HepG2 (cell line): ENCODE measurements around the gene KIAA0825.

Source experiments
- CEBPG ChIP-seq: IDR thresholded peaks from 2 replicates; pipeline ENCODE4 v1.6.1; 2016
- SAP130 ChIP-seq: IDR thresholded peaks from 2 replicates; pipeline ENCODE4 v1.6.1; 2016; ENCODE audit warnings: low read depth
- TCF12 ChIP-seq, 2 experiments: fragments of 450-650 bp in 1 of 2; sonication (generic) in 1 of 2; formaldehyde crosslinking in 1 of 2; IDR thresholded peaks; 2 replicates each; pipeline versions ENCODE4 v1.6.1 to v1.8.0; 2017 to 2022; ENCODE audit warnings: antibody characterized with exemption in 1 of 2, mild to moderate bottlenecking in 1 of 2, missing genetic modification reagents in 1 of 2, moderate library complexity in 1 of 2

DNA sequence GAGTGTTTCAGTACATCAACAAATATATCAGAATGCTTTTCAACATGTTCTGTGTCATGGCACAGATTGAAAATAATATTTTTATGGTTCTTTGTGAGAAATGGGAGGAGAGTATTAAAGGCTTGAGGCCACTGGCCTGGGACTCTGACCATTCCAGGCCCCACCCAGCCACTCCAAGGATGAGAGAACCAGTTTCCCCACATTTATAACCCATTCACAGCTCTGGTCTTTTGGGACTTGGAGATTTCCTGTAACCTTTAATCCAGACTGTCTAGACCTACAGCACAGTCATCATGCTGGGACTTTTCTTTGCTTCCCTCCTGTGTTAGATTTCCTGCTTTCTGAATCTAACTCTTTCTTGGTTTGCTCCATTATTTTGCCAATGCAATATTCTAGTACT is 389.6 kb downstream of the KIAA0825 start:
- no peak for TF ChIP-seq CEBPG (CRISPR knock-in tag)
- no peak for TF ChIP-seq SAP130 (CRISPR knock-in tag)
- no peak for TF ChIP-seq TCF12 (IDR thresholded peaks at IDR 0.05)
- TF ChIP-seq TCF12 (CRISPR knock-in tag; IDR thresholded peaks at IDR 0.05): no peak
